GM12873 (cell line): ENCODE results near the gene DOCK1.

ENCODE experiments used
- CTCF ChIP-seq: IDR thresholded peaks from 2 replicates; pipeline ENCODE4 v1.5.1; 2012; ENCODE audit warnings: low read depth, mild to moderate bottlenecking, moderate library complexity, low read length, control low read depth; ENCODE audit not compliant: insufficient read depth; ENCODE audit errors: missing control alignments

DOCK1 gene

GRCh38 chr10:127227027-127227426 is 321.8 kb downstream of the DOCK1 start:
- TF ChIP-seq CTCF: no peak

- TF ChIP-seq CTCF: no peak
Measured at GRCh38 chr10:127227663-127228062, 322.4 kb downstream of the DOCK1 start.

GRCh38 chr10:127228195-127228787 is 323.1 kb downstream of the DOCK1 start:
- TF ChIP-seq CTCF: no peak

GRCh38 chr10:127234306-127234800 is 329.1 kb downstream of the DOCK1 start:
- no peak for TF ChIP-seq CTCF

GRCh38 chr10:127236266-127236665 is 331.0 kb downstream of the DOCK1 start:
- TF ChIP-seq CTCF: no peak

GRCh38 chr10:127242914-127243313 is 337.7 kb downstream of the DOCK1 start:
- TF ChIP-seq CTCF: no peak

GRCh38 chr10:127243490-127244272 is 338.5 kb downstream of the DOCK1 start:
- TF ChIP-seq CTCF: no peak
